ENCODE measurements around the gene GLI3.

The GLI3 gene

DNA sequence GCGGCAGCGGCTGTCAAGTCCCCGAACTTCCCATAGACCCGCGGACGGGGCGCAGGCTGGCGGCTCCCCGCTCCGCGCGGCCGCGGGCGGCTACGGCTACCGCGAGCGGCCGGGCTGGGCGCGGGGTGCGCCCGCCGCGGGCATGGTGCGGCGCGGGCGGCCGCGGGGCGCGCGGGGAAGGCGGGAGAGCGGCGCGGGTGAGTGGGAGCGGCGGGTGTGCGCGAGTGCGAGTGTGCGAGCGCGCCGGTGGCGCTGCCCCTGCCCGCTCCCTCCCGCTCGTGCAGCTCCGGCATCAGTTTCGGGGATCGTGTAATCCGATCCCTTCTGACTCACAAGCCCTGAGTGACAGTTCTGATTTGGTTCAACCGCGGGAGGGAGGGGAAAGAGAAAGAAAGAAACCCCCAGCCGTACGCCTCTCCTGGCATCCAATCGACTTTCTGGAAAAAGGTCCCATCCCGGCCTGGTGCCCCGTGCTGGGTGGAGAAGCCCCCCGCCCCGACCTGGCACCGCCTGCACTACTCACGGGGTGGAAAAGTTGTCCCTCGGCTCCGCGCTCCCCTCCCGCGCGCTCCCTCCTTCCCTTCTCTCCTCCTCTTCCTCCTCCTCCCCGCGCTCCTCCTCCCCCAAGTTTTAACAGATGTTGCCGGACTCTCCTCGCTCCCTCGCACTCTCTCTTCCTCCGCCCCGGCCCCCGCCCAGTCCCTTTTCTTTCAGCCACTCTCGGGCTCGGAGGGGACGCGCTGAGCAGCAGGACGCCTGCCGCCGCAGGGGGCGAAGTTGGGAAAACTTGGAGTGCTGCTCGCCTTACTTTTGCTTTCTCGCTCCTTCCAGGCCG, at the start of gene GLI3:
TSS of gene GLI3 (minus strand) at position 234 of the 835 bp plus-strand sequence. CDS start 13,956 bp downstream, outside the sequence.
- TF ChIP-seq, protein P1, sequence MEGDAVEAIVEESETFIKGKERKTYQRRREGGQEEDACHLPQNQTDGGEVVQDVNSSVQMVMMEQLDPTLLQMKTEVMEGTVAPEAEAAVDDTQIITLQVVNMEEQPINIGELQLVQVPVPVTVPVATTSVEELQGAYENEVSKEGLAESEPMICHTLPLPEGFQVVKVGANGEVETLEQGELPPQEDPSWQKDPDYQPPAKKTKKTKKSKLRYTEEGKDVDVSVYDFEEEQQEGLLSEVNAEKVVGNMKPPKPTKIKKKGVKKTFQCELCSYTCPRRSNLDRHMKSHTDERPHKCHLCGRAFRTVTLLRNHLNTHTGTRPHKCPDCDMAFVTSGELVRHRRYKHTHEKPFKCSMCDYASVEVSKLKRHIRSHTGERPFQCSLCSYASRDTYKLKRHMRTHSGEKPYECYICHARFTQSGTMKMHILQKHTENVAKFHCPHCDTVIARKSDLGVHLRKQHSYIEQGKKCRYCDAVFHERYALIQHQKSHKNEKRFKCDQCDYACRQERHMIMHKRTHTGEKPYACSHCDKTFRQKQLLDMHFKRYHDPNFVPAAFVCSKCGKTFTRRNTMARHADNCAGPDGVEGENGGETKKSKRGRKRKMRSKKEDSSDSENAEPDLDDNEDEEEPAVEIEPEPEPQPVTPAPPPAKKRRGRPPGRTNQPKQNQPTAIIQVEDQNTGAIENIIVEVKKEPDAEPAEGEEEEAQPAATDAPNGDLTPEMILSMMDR (conservative IDR thresholded peaks at IDR 0.05; ENCODE audit: low read depth, low read length), result peak; percentile 38
- H3K4me3 ChIP-seq (ENCODE audit: low read length), result peak within 1 kb of the TSS; percentile 79
- peak; percentile 60 for DNase-seq (ENCODE audit: low read depth)

- TF ChIP-seq, protein P1 (conservative IDR thresholded peaks at IDR 0.05; ENCODE audit: low read depth, low read length), result no peak
- no peak for DNase-seq (ENCODE audit: low read depth)
- H3K4me3 ChIP-seq (ENCODE audit: low read length), result no peak overlapping the region
Observed at GRCh38 chr7:42285383-42285824, 48.4 kb upstream of the GLI3 start.

GRCh38 chr7:42283553-42283952, 46.5 kb upstream of the GLI3 start:
- TF ChIP-seq, protein P1 (conservative IDR thresholded peaks at IDR 0.05; ENCODE audit: low read depth, low read length), result no peak
- no peak for DNase-seq (ENCODE audit: low read depth)
- H3K4me3 ChIP-seq (ENCODE audit: low read length), result no peak overlapping the region

- H3K4me3 ChIP-seq (ENCODE audit: low read length), result no peak overlapping the region
- DNase-seq (ENCODE audit: low read depth), result no peak
- TF ChIP-seq, protein P1 (conservative IDR thresholded peaks at IDR 0.05; ENCODE audit: low read depth, low read length), result no peak
Observed at GRCh38 chr7:42278344-42278743, 41.3 kb upstream of the GLI3 start.

DNA sequence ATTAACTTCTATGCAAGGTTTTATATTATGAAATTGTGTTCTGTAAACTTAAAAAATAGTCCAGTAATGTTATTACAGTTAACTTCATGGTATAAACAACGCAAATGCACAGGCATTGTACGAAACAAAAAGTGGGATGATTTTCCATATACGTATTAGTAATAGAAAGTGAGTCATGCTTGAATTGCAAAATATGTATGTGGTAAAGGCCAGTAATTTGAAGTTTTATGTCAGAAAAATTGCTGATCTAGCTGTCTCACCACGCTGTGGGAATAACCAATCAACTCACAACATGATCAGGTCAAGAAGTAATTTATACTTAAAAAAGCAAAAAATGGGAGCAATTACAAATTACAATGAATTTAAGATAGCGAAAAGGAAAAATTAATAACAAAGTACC, 37.0 kb upstream of the GLI3 start:
- H3K4me3 ChIP-seq (ENCODE audit: low read length), result no peak overlapping the region
- no peak for DNase-seq (ENCODE audit: low read depth)
- TF ChIP-seq, protein P1 (conservative IDR thresholded peaks at IDR 0.05; ENCODE audit: low read depth, low read length), result no peak

DNA sequence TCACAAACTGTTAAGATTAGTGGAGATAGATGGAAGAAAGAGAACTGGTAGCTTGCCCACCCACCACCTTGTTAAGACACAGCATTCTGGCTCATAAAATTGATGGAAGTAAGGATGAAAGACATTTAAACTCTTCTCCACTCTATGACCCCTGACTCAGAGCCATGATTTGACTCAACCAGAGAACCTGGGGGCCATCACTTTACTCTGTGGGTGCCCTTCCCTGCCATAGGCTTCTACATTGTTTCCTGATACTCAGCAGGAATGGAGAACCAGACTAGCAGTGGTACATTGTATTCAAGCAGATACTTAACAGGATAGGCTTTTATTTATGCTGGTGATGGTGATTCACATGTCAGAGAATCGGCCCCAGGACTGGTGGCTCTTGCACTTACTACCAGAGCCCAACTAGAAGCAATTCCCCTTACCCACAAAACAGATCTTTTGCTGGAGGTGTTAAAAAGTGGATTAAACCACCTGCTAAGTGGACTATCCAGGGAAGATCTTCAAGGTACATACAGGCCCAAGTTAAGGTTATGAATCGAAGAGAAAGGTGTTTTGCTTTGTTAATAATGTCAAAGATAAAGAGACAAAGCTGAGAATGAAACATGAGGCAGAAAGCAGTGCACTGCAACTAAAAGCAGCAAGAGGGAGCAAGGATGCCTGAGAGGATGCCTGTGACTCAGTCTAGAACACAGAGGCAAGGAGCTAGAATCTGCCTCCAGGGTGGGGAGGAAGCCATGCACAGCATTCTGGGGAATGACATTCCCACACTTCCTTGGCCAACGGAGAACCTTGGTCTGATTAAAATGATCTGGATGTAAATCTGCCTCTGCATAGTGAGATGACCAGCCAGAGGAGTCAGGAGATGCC, 36.0 kb upstream of the GLI3 start:
- no peak overlapping the region for H3K4me3 ChIP-seq (ENCODE audit: low read length)
- TF ChIP-seq, protein P1 (conservative IDR thresholded peaks at IDR 0.05; ENCODE audit: low read depth, low read length), result peak; percentile 63
- no peak for DNase-seq (ENCODE audit: low read depth)
